GM23338 (cell line): ENCODE measurements around the gene RIT1. TPM values are rescaled to one million over a fixed set of nuclear protein-coding genes. Genes with fewer than 3 reads are reported as not detected.

ENCODE experiments used
- ATAC-seq: fragments of 200-7000 bp; cut with Tn5 transposase; 3 replicates; pipeline ENCODE4 v1.9.1; 2020
- DNase-seq: peaks from one replicate; pipeline ENCODE4 v3.0.0-alpha.2; 2015; ENCODE audit warnings: low spot score
- H2AFZ ChIP-seq: fragments of 200-600 bp; sonication (generic); 2 replicates; pipeline ENCODE4 v1.8.0; 2016; ENCODE audit warnings: antibody characterized with exemption, mild to moderate bottlenecking, moderate library complexity
- H3F3A ChIP-seq: fragments of 200-600 bp; sonication (generic); replicated peaks from 2 replicates; pipeline ENCODE4 v1.8.0; 2017; ENCODE audit warnings: antibody characterized with exemption, mixed run types, low read depth
- H3K27ac ChIP-seq: fragments of 200-600 bp; sonication (generic); 2 replicates; pipeline ENCODE4 v1.6.1; 2016; ENCODE audit warnings: low read depth
- H3K27me3 ChIP-seq: fragments of 200-600 bp; sonication (generic); 2 replicates; pipeline ENCODE4 v1.8.0; 2016; ENCODE audit warnings: mild to moderate bottlenecking, mixed run types, moderate library complexity; ENCODE audit not compliant: insufficient read depth
- H3K36me3 ChIP-seq: fragments of 200-600 bp; sonication (generic); 2 replicates; pipeline ENCODE4 v1.8.0; 2016; ENCODE audit warnings: mild to moderate bottlenecking; ENCODE audit not compliant: insufficient read depth
- H3K4me1 ChIP-seq: fragments of 200-600 bp; sonication (generic); 2 replicates; pipeline ENCODE4 v1.8.0; 2016; ENCODE audit warnings: mild to moderate bottlenecking, moderate library complexity; ENCODE audit not compliant: insufficient read depth
- H3K4me2 ChIP-seq: fragments of 200-600 bp; sonication (generic); 2 replicates; pipeline ENCODE4 v1.7.1; 2017; ENCODE audit warnings: mixed run types
- H3K4me3 ChIP-seq: fragments of 200-600 bp; sonication (generic); 2 replicates; pipeline ENCODE4 v1.6.1; 2016; ENCODE audit warnings: mixed run types
- H3K79me2 ChIP-seq: fragments of 200-600 bp; sonication (generic); replicated peaks from 2 replicates; pipeline ENCODE4 v1.8.0; 2017; ENCODE audit warnings: mild to moderate bottlenecking; ENCODE audit not compliant: insufficient read depth
- H3K9me2 ChIP-seq: fragments of 200-600 bp; sonication (generic); 2 replicates; pipeline ENCODE4 v1.8.0; 2017; ENCODE audit not compliant: insufficient read depth
- H4K20me1 ChIP-seq: fragments of 200-600 bp; sonication (generic); replicated peaks from 2 replicates; pipeline ENCODE4 v1.8.0; 2017; ENCODE audit warnings: mild to moderate bottlenecking; ENCODE audit not compliant: insufficient read depth
- H3K27ac Mint-ChIP-seq: 2 replicates; pipeline ENCODE4 v1.8.0; 2020; ENCODE audit warnings: inconsistent platforms, mild to moderate bottlenecking, moderate library complexity, mixed read lengths
- H3K27me3 Mint-ChIP-seq: 3 replicates; pipeline ENCODE4 v1.8.0; 2022; ENCODE audit warnings: low read depth, mild to moderate bottlenecking, moderate library complexity, mixed read lengths, inconsistent platforms; ENCODE audit not compliant: insufficient read depth, poor library complexity
- H3K36me3 Mint-ChIP-seq: 3 replicates; pipeline ENCODE4 v1.8.0; 2021; ENCODE audit warnings: low read depth, mild to moderate bottlenecking, inconsistent platforms, moderate library complexity, mixed read lengths
- H3K4me1 Mint-ChIP-seq: 3 replicates; pipeline ENCODE4 v1.8.0; 2020; ENCODE audit warnings: mild to moderate bottlenecking, inconsistent platforms, mixed read lengths
- H3K4me3 Mint-ChIP-seq: 3 replicates; pipeline ENCODE4 v1.8.0; 2021; ENCODE audit warnings: moderate library complexity, mild to moderate bottlenecking, inconsistent platforms, mixed read lengths
- H3K9me3 Mint-ChIP-seq: 3 replicates; pipeline ENCODE4 v1.8.0; 2020; ENCODE audit warnings: moderate library complexity, mild to moderate bottlenecking, inconsistent platforms, mixed read lengths
- CREB1 ChIP-seq: fragments of 250-450 bp; sonication (Bioruptor Pico); IDR thresholded peaks from 2 replicates; pipeline ENCODE4 v1.5.0; 2020; ENCODE audit warnings: low read depth, mild to moderate bottlenecking, moderate library complexity
- EZH2 ChIP-seq: fragments of 200-600 bp; sonication (generic); IDR thresholded peaks from one replicate; pipeline ENCODE4 v1.8.0; 2017; ENCODE audit warnings: antibody characterized with exemption, mild to moderate bottlenecking, low read depth; ENCODE audit not compliant: unreplicated experiment
- EZH2phosphoT487 ChIP-seq: fragments of 200-600 bp; sonication (generic); IDR thresholded peaks from one replicate; pipeline ENCODE4 v1.8.1; 2018; ENCODE audit warnings: antibody characterized with exemption; ENCODE audit not compliant: unreplicated experiment
- JUNB ChIP-seq: IDR thresholded peaks from one replicate; pipeline ENCODE4 v1.6.1; 2016; ENCODE audit warnings: antibody characterized with exemption; ENCODE audit not compliant: unreplicated experiment
- NANOG ChIP-seq: IDR thresholded peaks from 2 replicates; pipeline ENCODE4 v1.6.1; 2016; ENCODE audit warnings: antibody characterized with exemption, borderline replicate concordance
- POLR2AphosphoS5 ChIP-seq: IDR thresholded peaks from 2 replicates; pipeline ENCODE4 v1.6.1; 2016; ENCODE audit warnings: antibody characterized with exemption, low read depth
- STAT1 ChIP-seq: IDR thresholded peaks from one replicate; pipeline ENCODE4 v1.6.1; 2016; ENCODE audit warnings: antibody characterized with exemption; ENCODE audit not compliant: unreplicated experiment
- ZNF114 ChIP-seq: fragments of 250-450 bp; sonication (Bioruptor Pico); IDR thresholded peaks from 2 replicates; pipeline ENCODE4 v1.5.0; 2020; ENCODE audit warnings: mild to moderate bottlenecking, moderate library complexity
- ZNF331 ChIP-seq: fragments of 250-450 bp; sonication (Bioruptor Pico); IDR thresholded peaks from 2 replicates; pipeline ENCODE4 v1.5.0; 2020; ENCODE audit warnings: low read depth, mild to moderate bottlenecking, moderate library complexity
- polyA plus RNA-seq: library from polyadenylated mRNA; unstranded; fragments of >200 nt; fragmentation: Nextera tagmentation; extraction: Ambion mirVana; gene quantifications from 2 replicates; pipeline ENCODE4 v1.2.1, GENCODE V29; 2016
- total RNA-seq: library from RNA; depleted of rRNA; stranded (reverse); fragments of >200 nt; shearing (Covaris generic); gene quantifications from 2 replicates; pipeline ENCODE4 v1.2.3, GENCODE V29; 2014
- TF ChIP-seq, protein P1 (sequence below): fragments of 250-450 bp; sonication (Bioruptor Pico); IDR thresholded peaks from 2 replicates; pipeline ENCODE4 v1.5.0; 2020; ENCODE audit warnings: mild to moderate bottlenecking, moderate library complexity
- TF ChIP-seq, protein P2 (sequence below), 2 experiments: fragments of 200-600 bp in 1 of 2; sonication (generic) in 1 of 2; conservative IDR thresholded peaks; 2 replicates each; pipeline versions ENCODE4 v1.5.1 to v1.6.1; 2016 to 2017; ENCODE audit warnings: antibody characterized with exemption in 2 of 2, low read depth in 2 of 2, mild to moderate bottlenecking in 2 of 2, moderate library complexity in 1 of 2
- TF ChIP-seq, protein P3 (sequence below): IDR thresholded peaks from 2 replicates; pipeline ENCODE4 v1.6.1; 2016; ENCODE audit warnings: antibody characterized with exemption
- TF ChIP-seq, protein P4 (sequence below): IDR thresholded peaks from one replicate; pipeline ENCODE4 v1.6.1; 2018; ENCODE audit warnings: antibody characterized with exemption; ENCODE audit not compliant: unreplicated experiment

Gene RIT1
- total and polyA plus RNA-seq, 2 experiments from 2014 or later, result 21.5 to 24.4 TPM

DNA sequence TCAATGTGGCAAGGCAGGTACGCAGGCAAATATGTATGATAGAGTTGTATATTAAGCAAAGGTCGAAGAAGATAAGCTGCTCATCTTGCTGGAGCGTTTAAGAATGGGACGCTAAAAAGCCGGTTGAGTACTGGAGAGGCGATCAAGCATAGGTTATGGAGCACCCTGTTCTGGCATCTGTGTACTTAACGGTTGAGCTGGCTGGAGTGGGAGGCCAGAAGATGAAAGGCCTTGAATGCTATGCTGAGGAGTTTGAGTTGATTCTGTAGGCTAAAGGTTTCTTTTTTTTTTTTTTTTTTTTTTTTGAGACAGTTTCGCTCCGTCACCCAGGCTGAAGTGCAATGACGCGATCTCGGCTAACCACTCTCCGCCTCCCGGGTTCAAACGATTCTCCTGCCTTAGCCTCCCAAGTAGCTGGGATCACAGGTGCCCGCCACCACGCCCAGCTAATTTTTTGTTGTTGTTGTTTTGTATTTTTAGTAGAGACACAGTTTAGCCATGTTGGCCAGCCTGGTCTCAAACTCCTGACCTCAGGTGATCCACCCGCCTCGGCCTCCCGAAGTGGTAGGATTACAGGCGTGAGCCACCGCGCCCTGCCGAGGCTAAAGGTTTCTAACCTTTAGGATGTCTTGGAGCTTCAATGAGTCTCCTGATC lies 23.9 kb upstream of the RIT1 start:
- Histone ChIP-seq H3K27ac (peak overlapping the region; percentile 92), H3K4me3 (peak overlapping the region; percentile 81), H3K4me2 (peak overlapping the region; percentile 74), H2AFZ (peak overlapping the region; percentile 6; the same call in 1 of the 2 replicates), H3K27me3 (no peaks in the 10 kb centered on the region), H3K36me3 (peaks cover 31% of the 10 kb centered on the region), H3K79me2 (peaks cover 41% of the 10 kb centered on the region), H4K20me1 (peaks cover 31% of the 10 kb centered on the region), H3F3A (peaks cover 4% of the 10 kb centered on the region), H3K9me2 (no peaks in the 10 kb centered on the region), H3K4me1 (peaks cover 16% of the 10 kb centered on the region)
- no peak for TF ChIP-seq CREB1
- TF ChIP-seq NANOG, result no peak
- no peak for TF ChIP-seq EZH2
- TF ChIP-seq, protein P1, sequence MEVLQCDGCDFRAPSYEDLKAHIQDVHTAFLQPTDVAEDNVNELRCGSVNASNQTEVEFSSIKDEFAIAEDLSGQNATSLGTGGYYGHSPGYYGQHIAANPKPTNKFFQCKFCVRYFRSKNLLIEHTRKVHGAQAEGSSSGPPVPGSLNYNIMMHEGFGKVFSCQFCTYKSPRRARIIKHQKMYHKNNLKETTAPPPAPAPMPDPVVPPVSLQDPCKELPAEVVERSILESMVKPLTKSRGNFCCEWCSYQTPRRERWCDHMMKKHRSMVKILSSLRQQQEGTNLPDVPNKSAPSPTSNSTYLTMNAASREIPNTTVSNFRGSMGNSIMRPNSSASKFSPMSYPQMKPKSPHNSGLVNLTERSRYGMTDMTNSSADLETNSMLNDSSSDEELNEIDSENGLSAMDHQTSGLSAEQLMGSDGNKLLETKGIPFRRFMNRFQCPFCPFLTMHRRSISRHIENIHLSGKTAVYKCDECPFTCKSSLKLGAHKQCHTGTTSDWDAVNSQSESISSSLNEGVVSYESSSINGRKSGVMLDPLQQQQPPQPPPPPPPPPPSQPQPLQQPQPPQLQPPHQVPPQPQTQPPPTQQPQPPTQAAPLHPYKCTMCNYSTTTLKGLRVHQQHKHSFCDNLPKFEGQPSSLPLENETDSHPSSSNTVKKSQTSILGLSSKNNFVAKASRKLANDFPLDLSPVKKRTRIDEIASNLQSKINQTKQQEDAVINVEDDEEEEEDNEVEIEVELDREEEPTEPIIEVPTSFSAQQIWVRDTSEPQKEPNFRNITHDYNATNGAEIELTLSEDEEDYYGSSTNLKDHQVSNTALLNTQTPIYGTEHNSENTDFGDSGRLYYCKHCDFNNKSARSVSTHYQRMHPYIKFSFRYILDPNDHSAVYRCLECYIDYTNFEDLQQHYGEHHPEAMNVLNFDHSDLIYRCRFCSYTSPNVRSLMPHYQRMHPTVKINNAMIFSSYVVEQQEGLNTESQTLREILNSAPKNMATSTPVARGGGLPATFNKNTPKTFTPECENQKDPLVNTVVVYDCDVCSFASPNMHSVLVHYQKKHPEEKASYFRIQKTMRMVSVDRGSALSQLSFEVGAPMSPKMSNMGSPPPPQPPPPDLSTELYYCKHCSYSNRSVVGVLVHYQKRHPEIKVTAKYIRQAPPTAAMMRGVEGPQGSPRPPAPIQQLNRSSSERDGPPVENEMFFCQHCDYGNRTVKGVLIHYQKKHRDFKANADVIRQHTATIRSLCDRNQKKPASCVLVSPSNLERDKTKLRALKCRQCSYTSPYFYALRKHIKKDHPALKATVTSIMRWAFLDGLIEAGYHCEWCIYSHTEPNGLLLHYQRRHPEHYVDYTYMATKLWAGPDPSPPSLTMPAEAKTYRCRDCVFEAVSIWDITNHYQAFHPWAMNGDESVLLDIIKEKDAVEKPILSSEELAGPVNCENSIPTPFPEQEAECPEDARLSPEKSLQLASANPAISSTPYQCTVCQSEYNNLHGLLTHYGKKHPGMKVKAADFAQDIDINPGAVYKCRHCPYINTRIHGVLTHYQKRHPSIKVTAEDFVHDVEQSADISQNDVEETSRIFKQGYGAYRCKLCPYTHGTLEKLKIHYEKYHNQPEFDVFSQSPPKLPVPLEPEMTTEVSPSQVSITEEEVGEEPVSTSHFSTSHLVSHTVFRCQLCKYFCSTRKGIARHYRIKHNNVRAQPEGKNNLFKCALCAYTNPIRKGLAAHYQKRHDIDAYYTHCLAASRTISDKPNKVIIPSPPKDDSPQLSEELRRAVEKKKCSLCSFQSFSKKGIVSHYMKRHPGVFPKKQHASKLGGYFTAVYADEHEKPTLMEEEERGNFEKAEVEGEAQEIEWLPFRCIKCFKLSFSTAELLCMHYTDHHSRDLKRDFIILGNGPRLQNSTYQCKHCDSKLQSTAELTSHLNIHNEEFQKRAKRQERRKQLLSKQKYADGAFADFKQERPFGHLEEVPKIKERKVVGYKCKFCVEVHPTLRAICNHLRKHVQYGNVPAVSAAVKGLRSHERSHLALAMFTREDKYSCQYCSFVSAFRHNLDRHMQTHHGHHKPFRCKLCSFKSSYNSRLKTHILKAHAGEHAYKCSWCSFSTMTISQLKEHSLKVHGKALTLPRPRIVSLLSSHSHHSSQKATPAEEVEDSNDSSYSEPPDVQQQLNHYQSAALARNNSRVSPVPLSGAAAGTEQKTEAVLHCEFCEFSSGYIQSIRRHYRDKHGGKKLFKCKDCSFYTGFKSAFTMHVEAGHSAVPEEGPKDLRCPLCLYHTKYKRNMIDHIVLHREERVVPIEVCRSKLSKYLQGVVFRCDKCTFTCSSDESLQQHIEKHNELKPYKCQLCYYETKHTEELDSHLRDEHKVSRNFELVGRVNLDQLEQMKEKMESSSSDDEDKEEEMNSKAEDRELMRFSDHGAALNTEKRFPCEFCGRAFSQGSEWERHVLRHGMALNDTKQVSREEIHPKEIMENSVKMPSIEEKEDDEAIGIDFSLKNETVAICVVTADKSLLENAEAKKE (CRISPR knock-in tag), result no peak
- TF ChIP-seq JUNB, result no peak
- TF ChIP-seq ZNF114 (CRISPR knock-in tag), result no peak
- TF ChIP-seq, protein P2, sequence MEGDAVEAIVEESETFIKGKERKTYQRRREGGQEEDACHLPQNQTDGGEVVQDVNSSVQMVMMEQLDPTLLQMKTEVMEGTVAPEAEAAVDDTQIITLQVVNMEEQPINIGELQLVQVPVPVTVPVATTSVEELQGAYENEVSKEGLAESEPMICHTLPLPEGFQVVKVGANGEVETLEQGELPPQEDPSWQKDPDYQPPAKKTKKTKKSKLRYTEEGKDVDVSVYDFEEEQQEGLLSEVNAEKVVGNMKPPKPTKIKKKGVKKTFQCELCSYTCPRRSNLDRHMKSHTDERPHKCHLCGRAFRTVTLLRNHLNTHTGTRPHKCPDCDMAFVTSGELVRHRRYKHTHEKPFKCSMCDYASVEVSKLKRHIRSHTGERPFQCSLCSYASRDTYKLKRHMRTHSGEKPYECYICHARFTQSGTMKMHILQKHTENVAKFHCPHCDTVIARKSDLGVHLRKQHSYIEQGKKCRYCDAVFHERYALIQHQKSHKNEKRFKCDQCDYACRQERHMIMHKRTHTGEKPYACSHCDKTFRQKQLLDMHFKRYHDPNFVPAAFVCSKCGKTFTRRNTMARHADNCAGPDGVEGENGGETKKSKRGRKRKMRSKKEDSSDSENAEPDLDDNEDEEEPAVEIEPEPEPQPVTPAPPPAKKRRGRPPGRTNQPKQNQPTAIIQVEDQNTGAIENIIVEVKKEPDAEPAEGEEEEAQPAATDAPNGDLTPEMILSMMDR (conservative IDR thresholded peaks at IDR 0.05; ENCODE audit: low read depth in 2 of 2), result no peak
- no peak for TF ChIP-seq ZNF331 (CRISPR knock-in tag)
- TF ChIP-seq, protein P3, sequence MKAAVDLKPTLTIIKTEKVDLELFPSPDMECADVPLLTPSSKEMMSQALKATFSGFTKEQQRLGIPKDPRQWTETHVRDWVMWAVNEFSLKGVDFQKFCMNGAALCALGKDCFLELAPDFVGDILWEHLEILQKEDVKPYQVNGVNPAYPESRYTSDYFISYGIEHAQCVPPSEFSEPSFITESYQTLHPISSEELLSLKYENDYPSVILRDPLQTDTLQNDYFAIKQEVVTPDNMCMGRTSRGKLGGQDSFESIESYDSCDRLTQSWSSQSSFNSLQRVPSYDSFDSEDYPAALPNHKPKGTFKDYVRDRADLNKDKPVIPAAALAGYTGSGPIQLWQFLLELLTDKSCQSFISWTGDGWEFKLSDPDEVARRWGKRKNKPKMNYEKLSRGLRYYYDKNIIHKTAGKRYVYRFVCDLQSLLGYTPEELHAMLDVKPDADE, result no peak
- TF ChIP-seq STAT1, result no peak
- TF ChIP-seq, protein P4, sequence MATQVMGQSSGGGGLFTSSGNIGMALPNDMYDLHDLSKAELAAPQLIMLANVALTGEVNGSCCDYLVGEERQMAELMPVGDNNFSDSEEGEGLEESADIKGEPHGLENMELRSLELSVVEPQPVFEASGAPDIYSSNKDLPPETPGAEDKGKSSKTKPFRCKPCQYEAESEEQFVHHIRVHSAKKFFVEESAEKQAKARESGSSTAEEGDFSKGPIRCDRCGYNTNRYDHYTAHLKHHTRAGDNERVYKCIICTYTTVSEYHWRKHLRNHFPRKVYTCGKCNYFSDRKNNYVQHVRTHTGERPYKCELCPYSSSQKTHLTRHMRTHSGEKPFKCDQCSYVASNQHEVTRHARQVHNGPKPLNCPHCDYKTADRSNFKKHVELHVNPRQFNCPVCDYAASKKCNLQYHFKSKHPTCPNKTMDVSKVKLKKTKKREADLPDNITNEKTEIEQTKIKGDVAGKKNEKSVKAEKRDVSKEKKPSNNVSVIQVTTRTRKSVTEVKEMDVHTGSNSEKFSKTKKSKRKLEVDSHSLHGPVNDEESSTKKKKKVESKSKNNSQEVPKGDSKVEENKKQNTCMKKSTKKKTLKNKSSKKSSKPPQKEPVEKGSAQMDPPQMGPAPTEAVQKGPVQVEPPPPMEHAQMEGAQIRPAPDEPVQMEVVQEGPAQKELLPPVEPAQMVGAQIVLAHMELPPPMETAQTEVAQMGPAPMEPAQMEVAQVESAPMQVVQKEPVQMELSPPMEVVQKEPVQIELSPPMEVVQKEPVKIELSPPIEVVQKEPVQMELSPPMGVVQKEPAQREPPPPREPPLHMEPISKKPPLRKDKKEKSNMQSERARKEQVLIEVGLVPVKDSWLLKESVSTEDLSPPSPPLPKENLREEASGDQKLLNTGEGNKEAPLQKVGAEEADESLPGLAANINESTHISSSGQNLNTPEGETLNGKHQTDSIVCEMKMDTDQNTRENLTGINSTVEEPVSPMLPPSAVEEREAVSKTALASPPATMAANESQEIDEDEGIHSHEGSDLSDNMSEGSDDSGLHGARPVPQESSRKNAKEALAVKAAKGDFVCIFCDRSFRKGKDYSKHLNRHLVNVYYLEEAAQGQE, result no peak
- no peak for TF ChIP-seq POLR2AphosphoS5
- no peak for TF ChIP-seq EZH2phosphoT487
- H3K9me3 Mint-ChIP-seq, result no peaks in the 10 kb centered on the region
- no peak overlapping the region for H3K4me3 Mint-ChIP-seq
- ATAC-seq (peak; percentile 4; the same call in 2 of the 3 replicates), DNase-seq (peak; percentile 45)
- no peaks in the 10 kb centered on the region; the same call in 1 of the 3 replicates for H3K36me3 Mint-ChIP-seq
- H3K4me1 Mint-ChIP-seq, result peaks cover 12% of the 10 kb centered on the region; the same call in 2 of the 3 replicates
- peaks cover 6% of the 10 kb centered on the region for H3K27me3 Mint-ChIP-seq
- no peak overlapping the region for H3K27ac Mint-ChIP-seq
